Omental fat pad (tissue), 4 donors: Measurements from ENCODE around the gene ALK. TPM values are rescaled to one million over a fixed set of nuclear protein-coding genes. Genes with fewer than 3 reads are reported as not detected.

Source experiments
- ATAC-seq: fragments of 150-250 bp; one replicate; pipeline ENCODE4 v1.9.1; 2016; ENCODE audit warnings: mild to moderate bottlenecking, moderate library complexity; ENCODE audit not compliant: low FRiP score
- DNase-seq: peaks from one replicate; pipeline ENCODE4 v3.0.0-alpha.2; 2019; ENCODE audit warnings: low spot score
- total RNA-seq, 4 donors: library from RNA; depleted of rRNA; stranded (reverse); fragments of >200 nt; gene quantifications; one replicate each; pipeline ENCODE4 v1.1.0, GENCODE V29; 2016
- TF ChIP-seq, protein P1 (sequence below), 3 donors: fragments of 450-650 bp; IDR thresholded peaks; one replicate each; pipeline ENCODE4 v1.5.1; 2016 to 2017; ENCODE audit warnings: antibody characterized with exemption in 3 of 3, mild to moderate bottlenecking in 3 of 3, moderate library complexity in 2 of 3

ALK gene
- total RNA-seq, 4 donors from 2014 or later = 0.12 to 2.2 (median 0.44) TPM; not detected in 1

DNA sequence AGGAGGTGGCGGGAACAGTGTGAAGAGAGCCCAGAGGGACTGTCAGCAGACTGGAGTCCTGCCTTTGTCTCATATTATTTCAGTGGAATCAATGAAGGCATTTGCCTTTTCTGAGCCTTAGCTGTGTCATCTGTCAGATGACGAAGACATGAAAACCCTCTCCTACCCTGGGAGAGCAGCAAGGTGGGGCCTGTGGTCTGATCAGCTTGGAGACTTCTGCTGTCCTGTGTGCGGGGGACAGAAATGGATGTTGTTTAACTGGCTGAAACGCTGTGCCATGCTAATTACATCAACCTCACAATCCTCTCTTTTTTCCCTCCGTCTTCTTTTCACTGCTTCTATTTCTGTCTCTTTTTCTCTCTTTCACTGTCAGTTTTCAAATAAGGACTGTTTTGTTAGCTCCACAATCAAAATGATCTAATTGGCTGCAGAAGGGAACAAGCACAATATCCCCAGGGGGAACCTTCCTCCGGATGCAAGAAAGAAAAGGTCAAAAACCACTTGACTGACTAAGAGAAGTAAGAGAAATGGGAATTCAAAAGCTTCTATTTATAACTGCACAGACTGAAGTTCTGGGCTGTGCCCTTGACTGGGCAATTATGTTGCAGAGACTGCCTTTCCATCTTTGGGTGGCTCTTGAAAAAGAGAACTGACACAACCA, 466.1 kb downstream of the ALK start:
- DNase-seq (no peak), ATAC-seq (no peak)
- TF ChIP-seq, protein P1, sequence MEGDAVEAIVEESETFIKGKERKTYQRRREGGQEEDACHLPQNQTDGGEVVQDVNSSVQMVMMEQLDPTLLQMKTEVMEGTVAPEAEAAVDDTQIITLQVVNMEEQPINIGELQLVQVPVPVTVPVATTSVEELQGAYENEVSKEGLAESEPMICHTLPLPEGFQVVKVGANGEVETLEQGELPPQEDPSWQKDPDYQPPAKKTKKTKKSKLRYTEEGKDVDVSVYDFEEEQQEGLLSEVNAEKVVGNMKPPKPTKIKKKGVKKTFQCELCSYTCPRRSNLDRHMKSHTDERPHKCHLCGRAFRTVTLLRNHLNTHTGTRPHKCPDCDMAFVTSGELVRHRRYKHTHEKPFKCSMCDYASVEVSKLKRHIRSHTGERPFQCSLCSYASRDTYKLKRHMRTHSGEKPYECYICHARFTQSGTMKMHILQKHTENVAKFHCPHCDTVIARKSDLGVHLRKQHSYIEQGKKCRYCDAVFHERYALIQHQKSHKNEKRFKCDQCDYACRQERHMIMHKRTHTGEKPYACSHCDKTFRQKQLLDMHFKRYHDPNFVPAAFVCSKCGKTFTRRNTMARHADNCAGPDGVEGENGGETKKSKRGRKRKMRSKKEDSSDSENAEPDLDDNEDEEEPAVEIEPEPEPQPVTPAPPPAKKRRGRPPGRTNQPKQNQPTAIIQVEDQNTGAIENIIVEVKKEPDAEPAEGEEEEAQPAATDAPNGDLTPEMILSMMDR (IDR thresholded peaks at IDR 0.05) = no peak

DNA sequence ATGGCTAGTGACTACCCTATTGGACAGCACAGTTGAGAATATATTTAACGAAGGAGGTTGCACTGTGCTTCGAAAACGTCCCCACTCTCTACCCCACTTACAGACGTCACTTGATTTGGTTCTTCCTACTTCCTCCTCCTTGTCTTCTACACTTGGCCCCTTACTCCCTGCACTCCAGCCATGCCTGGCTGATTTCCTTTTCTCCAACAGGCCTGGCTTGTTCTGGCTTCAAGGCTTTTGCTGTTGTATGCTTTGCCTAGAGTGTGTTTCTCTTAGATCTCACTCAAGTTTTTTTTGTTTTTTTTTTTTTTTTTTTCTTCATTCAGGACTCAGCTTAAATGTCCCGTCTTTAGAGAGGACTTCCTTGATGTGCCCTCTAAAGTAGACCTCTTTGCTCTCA, 469.4 kb downstream of the ALK start:
- DNase-seq (no peak), ATAC-seq (no peak)
- TF ChIP-seq, protein P1 (IDR thresholded peaks at IDR 0.05) = no peak

DNA sequence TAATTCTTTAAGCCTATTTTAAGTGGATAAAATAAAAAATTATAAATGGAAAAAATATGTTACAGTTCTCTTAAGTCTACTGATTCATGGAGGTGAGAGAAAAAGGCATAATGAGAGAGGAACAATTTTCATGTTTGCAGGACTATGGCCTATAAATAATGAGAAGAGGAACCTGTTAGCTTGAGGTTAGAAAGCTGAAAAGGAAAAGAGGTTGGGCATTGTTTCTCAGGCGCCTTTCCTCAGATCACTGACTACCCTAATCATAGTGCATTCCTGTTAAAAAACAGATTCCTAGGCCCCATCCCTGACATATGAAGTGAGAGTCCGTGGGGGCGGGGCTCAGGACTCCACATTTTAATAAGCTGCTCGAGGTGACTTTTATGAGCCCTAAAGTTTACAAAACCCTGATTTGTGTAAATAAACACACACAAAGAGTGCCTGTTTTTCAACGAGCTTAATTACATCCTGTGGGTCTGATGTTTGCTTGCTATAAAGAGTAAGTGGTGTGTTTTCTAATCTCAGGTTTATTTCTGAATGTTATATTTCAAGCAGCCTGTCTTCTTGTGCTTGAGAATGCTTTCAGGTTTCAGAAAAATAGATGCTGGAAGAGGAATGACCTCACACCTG, 470.7 kb downstream of the ALK start:
- ATAC-seq (no peak), DNase-seq (no peak)
- TF ChIP-seq, protein P1 (IDR thresholded peaks at IDR 0.05) = no peak

DNA sequence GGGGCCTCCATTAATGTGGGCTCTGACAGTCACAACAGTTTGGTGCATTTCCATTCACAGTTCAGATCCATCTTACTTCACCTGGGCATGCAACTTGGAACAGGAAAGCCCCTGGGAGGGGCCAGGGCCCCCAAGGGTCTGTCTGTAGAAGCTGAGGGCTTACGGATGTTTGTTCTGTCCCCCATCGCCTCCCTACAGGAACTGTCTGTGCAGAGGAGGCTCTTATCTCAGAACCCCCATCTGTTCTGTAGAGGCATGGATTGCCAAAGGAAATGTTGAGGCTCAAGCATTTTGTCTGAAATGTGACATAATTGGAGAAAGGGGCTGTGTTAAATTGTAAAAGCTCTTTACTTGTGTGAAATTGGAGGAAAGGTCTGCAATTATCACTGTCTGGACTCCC, 471.9 kb downstream of the ALK start:
- TF ChIP-seq, protein P1 (IDR thresholded peaks at IDR 0.05) = no peak
- ATAC-seq (no peak), DNase-seq (no peak)

DNA sequence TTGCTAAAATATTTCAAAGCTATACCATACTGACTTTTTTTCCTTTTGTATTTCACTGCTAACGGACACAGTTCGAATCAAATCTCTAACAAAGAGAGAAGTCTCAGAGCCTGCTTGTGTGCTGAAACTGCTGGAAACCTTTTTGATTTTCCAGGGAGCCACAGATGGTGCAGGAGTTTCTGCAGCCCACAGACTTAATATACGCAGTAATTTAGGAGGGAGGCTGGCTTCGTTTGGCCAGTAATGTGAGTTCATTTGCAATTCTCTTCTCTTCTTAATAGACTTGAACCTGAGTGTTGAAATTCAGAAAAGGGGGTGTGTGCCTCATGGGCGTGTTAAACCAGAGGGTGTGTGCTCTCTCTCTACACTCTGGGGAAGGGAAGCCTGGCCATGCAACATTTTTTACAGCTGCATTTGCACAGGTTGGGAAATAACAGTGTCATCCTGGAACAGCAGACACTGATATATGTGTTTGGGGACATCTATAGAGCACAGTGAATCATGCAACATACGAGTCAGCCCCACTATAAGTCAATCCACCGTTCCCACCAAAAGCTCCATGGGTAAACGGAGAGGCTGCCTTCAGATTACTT, 473.2 kb downstream of the ALK start:
- no peak for DNase-seq
- TF ChIP-seq, protein P1 (IDR thresholded peaks at IDR 0.05) = no peak
- no peak for ATAC-seq

DNA sequence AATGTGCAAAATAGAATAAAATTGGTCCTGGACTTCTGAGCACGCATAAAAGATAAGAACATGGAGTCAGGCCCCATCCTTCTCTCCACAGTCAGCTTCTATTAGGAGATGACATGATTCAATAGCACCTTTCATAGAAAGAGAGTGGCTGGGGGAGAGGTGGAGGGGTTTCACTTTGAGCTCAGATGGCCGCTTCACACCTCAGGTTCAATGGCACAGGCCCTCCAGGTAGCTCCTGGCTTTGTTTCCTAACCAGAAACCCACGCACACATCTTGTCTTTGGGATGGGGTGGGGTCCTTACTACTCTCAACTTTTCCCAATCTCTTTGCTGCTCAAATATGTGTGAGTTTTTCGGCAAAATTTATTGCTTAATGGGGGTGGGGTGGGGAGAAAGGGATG, 473.9 kb downstream of the ALK start:
- ATAC-seq = no peak
- TF ChIP-seq, protein P1 (IDR thresholded peaks at IDR 0.05) = no peak

DNA sequence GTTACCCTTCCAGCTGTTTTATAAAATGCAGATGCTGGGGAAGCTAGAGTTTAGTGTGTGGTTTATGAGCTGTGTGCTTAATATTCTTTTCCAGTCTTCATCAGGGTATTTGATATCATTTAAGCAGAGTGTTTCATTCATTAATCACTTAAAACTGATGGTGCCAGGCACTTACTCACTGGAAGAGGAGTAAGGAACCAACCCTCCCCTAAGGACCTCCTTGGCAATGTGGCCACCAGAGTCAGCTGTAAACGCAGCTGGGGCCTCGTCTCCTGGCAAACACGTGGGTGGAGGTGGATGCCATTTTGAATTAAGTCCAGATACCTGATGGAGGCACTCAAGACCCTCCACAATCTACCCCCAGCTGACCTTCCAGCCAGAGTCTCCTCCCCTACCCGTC, 474.5 kb downstream of the ALK start:
- ATAC-seq (no peak), DNase-seq (no peak)
- TF ChIP-seq, protein P1 (IDR thresholded peaks at IDR 0.05) = no peak

More for the DNA sequence above, 473.9 kb downstream of the ALK start:
- DNase-seq = no peak
